Neutrophil (primary cell): Measurements from ENCODE around the gene MTAP.

Source experiments
- H3K27ac ChIP-seq: fragments of 200-600 bp; sonication (generic); 2 replicates; pipeline ENCODE4 v1.5.1; 2016; ENCODE audit warnings: mild to moderate bottlenecking, moderate library complexity
- H3K27me3 ChIP-seq: fragments of 200-600 bp; sonication (generic); 2 replicates; pipeline ENCODE4 v1.6.0; 2016; ENCODE audit warnings: mild to moderate bottlenecking
- H3K36me3 ChIP-seq: fragments of 200-600 bp; sonication (generic); 2 replicates; pipeline ENCODE4 v1.5.1; 2017
- H3K4me1 ChIP-seq, 2 experiments: fragments of 200-600 bp in 1 of 2; sonication (generic) in 1 of 2; 1 replicate in 1 of 2; 2 replicates in 1 of 2; pipeline versions ENCODE4 v1.5.1 to v1.6.1; 2013 to 2016; ENCODE audit warnings: low read depth in 1 of 2, low read length in 1 of 2, mild to moderate bottlenecking in 1 of 2, moderate library complexity in 1 of 2; ENCODE audit not compliant: control insufficient read depth in 1 of 2, insufficient read depth in 1 of 2
- H3K4me3 ChIP-seq, 2 experiments: fragments of 200-600 bp in 1 of 2; sonication (generic) in 1 of 2; 1 replicate in 1 of 2; 2 replicates in 1 of 2; pipeline ENCODE4 v1.5.1; 2013 to 2016; ENCODE audit warnings: low read depth in 1 of 2, low read length in 1 of 2, mild to moderate bottlenecking in 1 of 2, moderate library complexity in 1 of 2
- H3K9me3 ChIP-seq: fragments of 200-600 bp; sonication (generic); 2 replicates; pipeline ENCODE4 v1.5.1; 2016
- TF ChIP-seq, protein P1 (sequence below): fragments of 200-600 bp; sonication (generic); IDR thresholded peaks from 2 replicates; pipeline ENCODE4 v1.5.1; 2016; ENCODE audit warnings: antibody characterized with exemption

The MTAP gene

DNA sequence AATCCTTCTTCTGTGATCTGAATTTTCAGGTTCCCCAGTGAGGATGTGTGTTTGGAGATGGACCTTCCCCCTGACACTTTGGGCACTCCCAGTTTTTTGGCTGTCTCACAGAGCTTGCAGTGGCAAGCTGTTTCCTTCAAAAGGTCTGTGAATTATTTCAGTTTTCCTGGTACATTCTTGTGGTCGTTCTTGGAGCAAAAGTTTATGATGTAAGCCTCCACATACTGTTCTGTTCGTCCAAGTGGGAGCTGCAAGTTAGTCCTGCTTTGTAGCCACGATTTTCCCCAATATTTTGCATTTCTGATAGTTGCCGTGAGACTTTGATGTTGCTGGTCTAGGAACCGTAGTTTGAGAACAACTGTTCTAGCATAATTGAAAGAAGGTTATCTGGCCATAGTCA lies 88.3 kb downstream of the MTAP start:
- H3K4me1 ChIP-seq: no peaks in the 10 kb centered on the region
- H3K27ac ChIP-seq: no peak overlapping the region
- H3K4me3 ChIP-seq: no peak overlapping the region
- TF ChIP-seq, protein P1, sequence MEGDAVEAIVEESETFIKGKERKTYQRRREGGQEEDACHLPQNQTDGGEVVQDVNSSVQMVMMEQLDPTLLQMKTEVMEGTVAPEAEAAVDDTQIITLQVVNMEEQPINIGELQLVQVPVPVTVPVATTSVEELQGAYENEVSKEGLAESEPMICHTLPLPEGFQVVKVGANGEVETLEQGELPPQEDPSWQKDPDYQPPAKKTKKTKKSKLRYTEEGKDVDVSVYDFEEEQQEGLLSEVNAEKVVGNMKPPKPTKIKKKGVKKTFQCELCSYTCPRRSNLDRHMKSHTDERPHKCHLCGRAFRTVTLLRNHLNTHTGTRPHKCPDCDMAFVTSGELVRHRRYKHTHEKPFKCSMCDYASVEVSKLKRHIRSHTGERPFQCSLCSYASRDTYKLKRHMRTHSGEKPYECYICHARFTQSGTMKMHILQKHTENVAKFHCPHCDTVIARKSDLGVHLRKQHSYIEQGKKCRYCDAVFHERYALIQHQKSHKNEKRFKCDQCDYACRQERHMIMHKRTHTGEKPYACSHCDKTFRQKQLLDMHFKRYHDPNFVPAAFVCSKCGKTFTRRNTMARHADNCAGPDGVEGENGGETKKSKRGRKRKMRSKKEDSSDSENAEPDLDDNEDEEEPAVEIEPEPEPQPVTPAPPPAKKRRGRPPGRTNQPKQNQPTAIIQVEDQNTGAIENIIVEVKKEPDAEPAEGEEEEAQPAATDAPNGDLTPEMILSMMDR: no peak
- H3K9me3 ChIP-seq: no peaks in the 10 kb centered on the region
- H3K36me3 ChIP-seq: no peaks in the 10 kb centered on the region
- H3K27me3 ChIP-seq: no peaks in the 10 kb centered on the region

- TF ChIP-seq, protein P1: no peak
- H3K4me1 ChIP-seq: no peaks in the 10 kb centered on the region
These were observed 99.1 kb downstream of the MTAP start for GRCh38 chr9:21901546-21901945.

DNA sequence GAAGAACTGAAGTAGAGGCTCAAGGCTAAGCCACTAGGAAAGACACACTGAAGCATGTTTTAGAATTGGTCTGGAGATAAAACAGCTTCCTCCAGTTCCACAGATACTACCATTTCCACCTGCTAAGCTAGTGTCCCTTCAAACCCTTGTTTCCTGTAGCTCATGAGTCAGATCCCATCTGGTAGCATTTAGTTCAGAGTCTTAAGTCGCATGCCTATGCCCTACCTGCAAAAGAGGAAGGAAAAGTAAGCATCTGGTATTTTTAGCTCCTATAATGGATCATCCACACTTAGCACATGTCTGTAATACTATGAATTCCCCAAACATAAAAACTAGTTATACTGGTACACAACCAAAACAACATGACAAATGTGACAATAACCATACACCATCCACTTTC lies 99.7 kb downstream of the MTAP start:
- Histone ChIP-seq H3K4me1 (no peaks in the 10 kb centered on the region), H3K36me3 (no peaks in the 10 kb centered on the region), H3K27me3 (no peaks in the 10 kb centered on the region), H3K9me3 (no peaks in the 10 kb centered on the region), H3K4me3 (no peak overlapping the region), H3K27ac (no peak overlapping the region)
- TF ChIP-seq, protein P1: no peak

More at GRCh38 chr9:21901546-21901945, 99.1 kb downstream of the MTAP start:
- Histone ChIP-seq H3K36me3 (no peaks in the 10 kb centered on the region), H3K9me3 (no peaks in the 10 kb centered on the region), H3K27ac (no peak overlapping the region), H3K27me3 (no peaks in the 10 kb centered on the region), H3K4me3 (no peak overlapping the region)

DNA sequence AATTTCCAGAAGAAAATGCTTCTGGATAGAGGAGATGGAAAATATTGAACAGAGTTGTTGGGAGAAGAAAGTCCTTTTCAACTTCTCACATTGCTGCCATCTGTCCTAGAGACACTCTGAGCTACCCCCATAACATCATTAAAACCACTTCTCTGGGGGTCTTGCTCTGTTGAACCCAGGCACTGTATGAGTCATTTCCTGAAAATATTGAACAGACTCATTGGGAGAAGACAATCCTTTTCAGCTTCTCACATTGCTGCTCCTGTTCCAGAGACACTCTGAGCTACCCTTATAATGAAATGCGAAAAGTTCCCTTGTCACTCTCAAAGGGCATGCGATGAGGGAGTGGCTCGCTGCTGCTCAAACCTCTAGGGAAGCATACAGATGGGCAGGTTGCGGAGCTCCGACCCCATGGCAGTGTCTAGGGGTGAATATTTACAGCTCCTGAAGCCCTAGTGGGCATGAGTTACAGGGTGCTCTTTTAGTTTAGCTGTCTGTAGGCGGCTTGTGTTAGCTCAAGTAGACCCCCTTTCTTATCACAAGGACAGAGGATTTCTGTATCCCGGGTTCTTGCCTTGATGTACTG lies 101.0 kb downstream of the MTAP start:
- Histone ChIP-seq H3K4me3 (no peak overlapping the region), H3K27ac (no peak overlapping the region), H3K4me1 (no peaks in the 10 kb centered on the region), H3K27me3 (no peaks in the 10 kb centered on the region), H3K9me3 (no peaks in the 10 kb centered on the region), H3K36me3 (no peaks in the 10 kb centered on the region)
- TF ChIP-seq, protein P1: no peak

GRCh38 chr9:21904371-21904770 lies 101.9 kb downstream of the MTAP start:
- Histone ChIP-seq H3K4me3 (no peak overlapping the region), H3K4me1 (no peaks in the 10 kb centered on the region), H3K9me3 (no peaks in the 10 kb centered on the region), H3K27ac (no peak overlapping the region), H3K36me3 (no peaks in the 10 kb centered on the region), H3K27me3 (no peaks in the 10 kb centered on the region)
- TF ChIP-seq, protein P1: no peak
